Common myeloid progenitor, CD34-positive (primary cell): ENCODE results near the gene SNX17.
"Not testable (repeated sequence)": the region's sequence is repeated elsewhere in the genome, so short reads cannot be mapped to it uniquely, and the experiment has no call there.

Experiments
- CTCF ChIA-PET: fragments of 350-600 bp; sonication (Branson Sonifier 250); formaldehyde crosslinking; loops from one replicate; lab custom pipeline; 2021; ENCODE audit warnings: antibody characterized with exemption; lab: Charles Lee
- POLR2A ChIA-PET: fragments of 350-600 bp; sonication (Branson Sonifier 250); formaldehyde crosslinking; loops from one replicate; lab custom pipeline; 2021; ENCODE audit warnings: antibody characterized with exemption; lab: Charles Lee
- DNase-seq, 3 donors: peaks; one replicate each; pipeline versions ENCODE4 v3.0.0 to v3.0.0-alpha.2; 2013
- H3K27ac ChIP-seq, 2 experiments: 1 replicate in 1 of 2; 2 replicates in 1 of 2; pipeline ENCODE4 v1.7.0; 2013; ENCODE audit warnings: inconsistent platforms in 2 of 2, low read length in 2 of 2, mild to moderate bottlenecking in 2 of 2, low read depth in 1 of 2, moderate library complexity in 1 of 2; ENCODE audit not compliant: severe bottlenecking in 2 of 2, insufficient read depth in 1 of 2, poor library complexity in 1 of 2
- H3K27me3 ChIP-seq, 5 experiments: replicated peaks in 2 of 5; 1 replicate in 3 of 5; 2 replicates in 2 of 5; pipeline versions ENCODE4 v1.6.1 to v1.7.0; 2013; ENCODE audit warnings: low read length in 4 of 5, mild to moderate bottlenecking in 2 of 5, moderate library complexity in 2 of 5, inconsistent platforms in 1 of 5; ENCODE audit not compliant: insufficient read depth in 5 of 5, control insufficient read depth in 4 of 5
- H3K36me3 ChIP-seq, 4 experiments: 1 replicate in 2 of 4; 2 replicates in 2 of 4; pipeline versions ENCODE4 v1.6.1 to v1.7.0; 2013; ENCODE audit warnings: low read length in 3 of 4, control low read depth in 1 of 4, mild to moderate bottlenecking in 1 of 4; ENCODE audit not compliant: control insufficient read depth in 4 of 4, insufficient read depth in 4 of 4
- H3K4me1 ChIP-seq, 4 experiments: 1 replicate in 3 of 4; 2 replicates in 1 of 4; pipeline versions ENCODE4 v1.6.1 to v1.7.1; 2013; ENCODE audit warnings: low read length in 3 of 4, mild to moderate bottlenecking in 3 of 4, control low read depth in 1 of 4, inconsistent platforms in 1 of 4, moderate library complexity in 1 of 4; ENCODE audit not compliant: control insufficient read depth in 4 of 4, insufficient read depth in 4 of 4; ENCODE audit errors: control extremely low read depth in 1 of 4
- H3K4me3 ChIP-seq, 7 experiments: 1 replicate in 4 of 7; 2 replicates in 3 of 7; pipeline versions ENCODE4 v1.5.1 to v1.7.0; 2013; ENCODE audit warnings: mild to moderate bottlenecking in 7 of 7, low read length in 6 of 7, moderate library complexity in 6 of 7, inconsistent platforms in 2 of 7, low read depth in 2 of 7, control low read depth in 1 of 7; ENCODE audit not compliant: insufficient read depth in 4 of 7, control insufficient read depth in 1 of 7; ENCODE audit errors: extremely low read depth in 1 of 7
- H3K9me3 ChIP-seq, 5 experiments: 1 replicate in 4 of 5; 2 replicates in 1 of 5; pipeline versions ENCODE4 v1.6.1 to v1.7.1; 2013; ENCODE audit warnings: low read length in 4 of 5, mild to moderate bottlenecking in 2 of 5, inconsistent platforms in 1 of 5, low read depth in 1 of 5, moderate library complexity in 1 of 5; ENCODE audit not compliant: control insufficient read depth in 4 of 5, insufficient read depth in 2 of 5; ENCODE audit errors: control extremely low read depth in 1 of 5
- WGBS: methylation state at CpG from one replicate; pipeline ENCODE4 v1.1.5; 2013; ENCODE audit not compliant: insufficient coverage; 5-methylcytosine and 5-hydroxymethylcytosine counted together

The SNX17 gene

GRCh38 chr2:27353386-27353761 lies 17.0 kb upstream of the SNX17 start:
- not testable (repeated sequence) for H3K27me3 ChIP-seq, DNase-seq, H3K9me3 ChIP-seq, H3K36me3 ChIP-seq, H3K4me3 ChIP-seq
- Histone ChIP-seq H3K27ac (peak overlapping the region in 1 of 2 experiments; percentile 66), H3K4me1 (peaks cover 12 to 32% (median 24%) of the 10 kb centered on the region in 4 experiments)
- 100% methylated on average over 5 of the region's 5 CpGs for WGBS
- ChIA-PET CTCF (interaction anchor here (1.0 to 2.7 kb wide), 4 partner anchors 10 to 17 kb away, joined by 3 to 17 read pairs (median 6); no protein-coding TSS in a partner anchor), POLR2A (interaction anchor here (0.7 to 0.9 kb wide), 2 partner anchors 10 to 16 kb away, joined by 5 read pairs; no protein-coding TSS in a partner anchor)

GRCh38 chr2:27353762-27354596 lies 16.4 kb upstream of the SNX17 start:
- Histone ChIP-seq H3K9me3 (no peaks in the 10 kb centered on the region), H3K4me1 (peaks cover 12 to 34% (median 26%) of the 10 kb centered on the region in 4 experiments), H3K27ac (peak overlapping the region in 1 of 2 experiments; percentile 66), H3K27me3 (no peaks in the 10 kb centered on the region), H3K36me3 (peaks cover 2 to 6% (median 3%) of the 10 kb centered on the region in 4 experiments), H3K4me3 (no peak overlapping the region)
- DNase-seq, result no peak
- 83% methylated on average over 5 of the region's 7 CpGs for WGBS
- ChIA-PET POLR2A (interaction anchor here (0.6 to 0.9 kb wide), 2 partner anchors 16 to 36 kb away, joined by 3 to 5 read pairs; no protein-coding TSS in a partner anchor), CTCF (interaction anchor here (0.7 to 2.7 kb wide), 4 partner anchors 10 to 51 kb away, joined by 3 to 17 read pairs (median 6); no protein-coding TSS in a partner anchor)

- Histone ChIP-seq H3K4me1 (peaks cover 12 to 34% (median 26%) of the 10 kb centered on the region in 4 experiments), H3K9me3 (no peaks in the 10 kb centered on the region), H3K27me3 (no peaks in the 10 kb centered on the region), H3K36me3 (peaks cover 2 to 6% (median 3%) of the 10 kb centered on the region in 4 experiments), H3K27ac (peak overlapping the region in 1 of 2 experiments; percentile 66), H3K4me3 (no peak overlapping the region)
- no peak for DNase-seq
- ChIA-PET CTCF (interaction anchor here (0.7 to 2.7 kb wide), 3 partner anchors 11 to 51 kb away, joined by 4 to 17 read pairs (median 9); no protein-coding TSS in a partner anchor), POLR2A (interaction anchor here (0.6 to 0.9 kb wide), 2 partner anchors 15 to 37 kb away, joined by 3 to 5 read pairs; no protein-coding TSS in a partner anchor)
- WGBS, result 98% methylated on average over 5 of the region's 7 CpGs
Measured at GRCh38 chr2:27354597-27354927, 15.9 kb upstream of the SNX17 start.

GRCh38 chr2:27356056-27356381 lies 14.4 kb upstream of the SNX17 start:
- no peak for DNase-seq
- H3K4me1 ChIP-seq, result peaks cover 12 to 34% (median 26%) of the 10 kb centered on the region in 4 experiments

GRCh38 chr2:27356382-27357181 lies 13.8 kb upstream of the SNX17 start, which contains the start of gene GTF3C2:
Gene GTF3C2 (minus strand): TSS chr2:27356764. CDS start chr2:27343554, 13,210 bp downstream.
- 0% methylated on average over 63 of the region's 67 CpGs for WGBS
- H3K4me1 ChIP-seq, result peaks cover 12 to 34% (median 26%) of the 10 kb centered on the region in 4 experiments
- H3K4me3 ChIP-seq, result peak within 1 kb of the TSS; percentile 79 to 99 (median 91)

More at GRCh38 chr2:27356056-27356381, 14.4 kb upstream of the SNX17 start:
- no peaks in the 10 kb centered on the region for H3K9me3 ChIP-seq
- peak overlapping the region; percentile 85 to 96 for H3K27ac ChIP-seq
- H3K27me3 ChIP-seq, result no peaks in the 10 kb centered on the region
- H3K36me3 ChIP-seq, result peaks cover 0 to 3% (median 1%) of the 10 kb centered on the region in 4 experiments
- 0% methylated on average over 8 of the region's 12 CpGs for WGBS
- peak overlapping the region; percentile 79 to 99 (median 91) for H3K4me3 ChIP-seq
- CTCF ChIA-PET, result interaction anchor here (0.7 to 1.7 kb wide), 5 partner anchors 12 to 51 kb away, joined by 3 to 5 read pairs (median 3); no protein-coding TSS in a partner anchor
- POLR2A ChIA-PET, result interaction anchor here (1.3 to 1.7 kb wide), 3 partner anchors 13 to 53 kb away, joined by 7 to 10 read pairs (median 7); partner anchors contain the start of gene PPM1G

GRCh38 chr2:27362678-27363420 lies 7.6 kb upstream of the SNX17 start:
- Histone ChIP-seq H3K27me3 (no peaks in the 10 kb centered on the region), H3K4me1 (peaks cover 2 to 8% (median 6%) of the 10 kb centered on the region in 4 experiments), H3K4me3 (no peak overlapping the region), H3K36me3 (peaks cover 3 to 38% (median 32%) of the 10 kb centered on the region in 4 experiments), H3K27ac (no peak overlapping the region), H3K9me3 (no peaks in the 10 kb centered on the region)
- 100% methylated on average over 3 of the region's 4 CpGs for WGBS
- DNase-seq, result no peak
- ChIA-PET CTCF (interaction anchor here (1.3 to 2.1 kb wide), 2 partner anchors 12 to 67 kb away, joined by 4 to 7 read pairs; no protein-coding TSS in a partner anchor), POLR2A (interaction anchor here (0.7 kb wide), 1 partner anchor 276 kb away, joined by 3 read pairs; the partner anchor contains the start of gene KHK)

More at GRCh38 chr2:27356382-27357181, 13.8 kb upstream of the SNX17 start, which contains the start of gene GTF3C2:
- Histone ChIP-seq H3K36me3 (peaks cover 0 to 3% (median under 1%) of the 10 kb centered on the region in 4 experiments), H3K27me3 (no peaks in the 10 kb centered on the region), H3K9me3 (no peaks in the 10 kb centered on the region), H3K27ac (peak within 1 kb of the TSS; percentile 85 to 96)
- ChIA-PET CTCF (interaction anchor here (0.6 to 1.7 kb wide), 7 partner anchors 11 to 51 kb away, joined by 3 to 5 read pairs (median 3); no protein-coding TSS in a partner anchor), POLR2A (interaction anchor here (0.6 to 1.7 kb wide), 5 partner anchors 11 to 53 kb away, joined by 3 to 10 read pairs (median 7); partner anchors contain the start of gene PPM1G)
- DNase-seq, result peak; percentile 99 to 100 (median 99)
